Heart left ventricle (tissue), 16 donors: Measurements from ENCODE around the gene P2RX7. TPM values are rescaled to one million over a fixed set of nuclear protein-coding genes. Genes with fewer than 3 reads are reported as not detected.
A peak's percentile ranks its signal among the peaks of the same experiment; 100 is the strongest.

Source experiments
- ATAC-seq, 4 donors: fragments of 200-7000 bp; cut with Tn5 transposase; one replicate each; pipeline ENCODE4 v1.9.1; 2020 to 2022; ENCODE audit warnings: moderate library complexity in 4 of 4, mild to moderate bottlenecking in 3 of 4, moderate number of reproducible peaks in 1 of 4
- DNase-seq, 5 donors: peaks; one replicate each; pipeline ENCODE4 v3.0.0-alpha.2; 2020
- H3K27ac ChIP-seq, 12 donors: fragments of 200-600 bp; sonication (generic) in 4 of 12; one replicate each; pipeline versions ENCODE4 v1.5.0 to v1.8.0; 2016 to 2022; ENCODE audit warnings: mild to moderate bottlenecking in 2 of 12
- H3K27me3 ChIP-seq, 9 donors: fragments of 200-600 bp; sonication (generic) in 2 of 9; one replicate each; pipeline versions ENCODE4 v1.5.1 to v1.8.0; 2016 to 2022; ENCODE audit warnings: mild to moderate bottlenecking in 3 of 9
- H3K36me3 ChIP-seq, 9 donors: fragments of 200-600 bp; sonication (generic) in 2 of 9; one replicate each; pipeline versions ENCODE4 v1.5.0 to v1.8.0; 2018 to 2022; ENCODE audit warnings: mild to moderate bottlenecking in 2 of 9
- H3K4me1 ChIP-seq, 12 donors: fragments of 200-600 bp; sonication (generic) in 4 of 12; one replicate each; pipeline versions ENCODE4 v1.5.0 to v1.8.0; 2016 to 2022; ENCODE audit warnings: mild to moderate bottlenecking in 3 of 12
- H3K4me3 ChIP-seq, 12 donors: fragments of 200-600 bp; sonication (generic) in 4 of 12; one replicate each; pipeline versions ENCODE4 v1.5.0 to v1.8.0; 2017 to 2022; ENCODE audit warnings: mild to moderate bottlenecking in 9 of 12, moderate library complexity in 4 of 12
- H3K9me3 ChIP-seq, 12 donors: fragments of 200-600 bp; sonication (generic) in 4 of 12; one replicate each; pipeline versions ENCODE4 v1.5.0 to v1.8.0; 2016 to 2022; ENCODE audit warnings: mild to moderate bottlenecking in 1 of 12
- POLR2A ChIP-seq, 2 donors: fragments of 450-650 bp; IDR thresholded peaks; one replicate each; pipeline ENCODE4 v1.6.1; 2017; ENCODE audit warnings: antibody characterized with exemption in 2 of 2, mild to moderate bottlenecking in 2 of 2, moderate library complexity in 2 of 2
- WGBS, 4 donors: extraction: QIAGEN DNeasy Blood & Tissue Kit in 2 of 4; methylation state at CpG; one replicate each; pipeline versions ENCODE4 v1.1.5 to v1.1.7; 2013 to 2018; 5-methylcytosine and 5-hydroxymethylcytosine counted together
- intact Hi-C, 10 donors: fragments of 100-400 bp; cut with DNase I; formaldehyde crosslinking; loops; one replicate each; pipeline versions ENCODE4 v1.11.1 to v1.14.2; 2022
- polyA plus RNA-seq, 2 donors: library from polyadenylated mRNA; stranded (reverse); fragments of 200-250 nt; gene quantifications; one replicate each; pipeline ENCODE4 v1.2.3, GENCODE V29; 2013
- total RNA-seq, 9 donors: library from RNA; depleted of rRNA in 2 of 9; stranded (reverse); fragments of >200 nt in 2 of 9; fragmentation: NEBNext Ultra II Directional in 3 of 9; extraction: Animal tissue kit (Norgen Biotek cat#: 25700) in 3 of 9; gene quantifications; one replicate each; pipeline versions ENCODE4 v1.1.0 to v1.2.4, GENCODE V29; 2016 to 2023
- TF ChIP-seq, protein P1 (sequence below), 12 donors: fragments of 200-600 bp; sonication (generic) in 4 of 12; IDR thresholded peaks; one replicate each; pipeline versions ENCODE4 v1.5.0 to v1.8.0; 2018 to 2022; ENCODE audit warnings: antibody characterized with exemption in 12 of 12, mild to moderate bottlenecking in 5 of 12
- donor health status: ischemic (EF 13 %, LVEDD 7.1; RV severe dilation, severe dysfunction).
- donor health status: healthy with polysubstance abuse.
- donor health status: DM: no; HTN: yes; CAD: no.
- donor health status: DM: no; HTN: no; CAD: no.
- donor health status: ischemic (EF 25% LVEDD 6.9; RV normal size, moderate dysfunction).
- donor health status: ischemic (EF 25% LVEDD 5.7; RV mildly dilated, moderate dysfunction).
- donor health status: healthy.
- donor health status: DM: yes; HTN: yes; CAD: no.
- donor health status: ischemic (EF 35%, LVEDD 5.7; RV mildly dilated, moderate dysfunction).
- donor health status: nonischemic (EF 11% LVEDD 7.7; RV severe dilation, severe dysfunction).
- donor health status: DM: yes; HTN: yes; CAD: no.
- donor health status: PGD.
- donor health status: ischemic (EF 29% LVEDD 5.4; RV normal size, mild dysfunction).
- donor health status: nonischemic (EF 23%, LVEDD 6.1; RV moderate dilation, normal function).

P2RX7 gene
- total and polyA plus RNA-seq, 11 donors, result 0.39 to 12.0 (median 1.8) TPM

DNA sequence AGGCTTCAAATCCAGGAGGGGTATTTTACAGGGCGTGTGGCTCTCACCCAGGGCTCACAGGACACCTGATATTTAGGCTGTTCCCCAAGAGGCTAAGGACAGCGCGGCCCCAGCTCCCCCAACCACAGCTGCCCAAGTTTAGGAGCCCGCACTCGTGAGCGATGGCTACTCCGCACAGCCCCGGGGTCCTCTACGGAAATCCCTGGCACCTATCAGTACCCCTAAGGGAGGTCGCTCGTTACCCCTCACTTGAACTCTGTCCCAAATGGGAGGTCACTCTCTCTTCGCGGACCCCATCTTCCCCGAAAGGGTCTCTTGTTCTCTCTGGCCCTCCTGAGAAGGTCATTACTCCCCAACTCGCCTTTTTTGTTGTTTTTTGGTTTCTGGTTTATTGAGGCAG lies 76.5 kb downstream of the P2RX7 start:
- peak overlapping the region in 8 of 12 donors; percentile 64 to 95 (median 87) for H3K27ac ChIP-seq
- WGBS, 4 donors, result 85 to 91% (median 88%) methylated on average over 15 of the region's 15 CpGs
- DNase-seq, result peak in 1 of 5 donors; percentile 49
- peaks cover 0 to 45% (median 6%) of the 10 kb centered on the region in 12 donors for H3K4me1 ChIP-seq
- H3K27me3 ChIP-seq, result no peaks in the 10 kb centered on the region
- peak in 1 of 4 donors; percentile 5 for ATAC-seq
- no peak for TF ChIP-seq POLR2A (IDR thresholded peaks at IDR 0.05)
- TF ChIP-seq, protein P1, sequence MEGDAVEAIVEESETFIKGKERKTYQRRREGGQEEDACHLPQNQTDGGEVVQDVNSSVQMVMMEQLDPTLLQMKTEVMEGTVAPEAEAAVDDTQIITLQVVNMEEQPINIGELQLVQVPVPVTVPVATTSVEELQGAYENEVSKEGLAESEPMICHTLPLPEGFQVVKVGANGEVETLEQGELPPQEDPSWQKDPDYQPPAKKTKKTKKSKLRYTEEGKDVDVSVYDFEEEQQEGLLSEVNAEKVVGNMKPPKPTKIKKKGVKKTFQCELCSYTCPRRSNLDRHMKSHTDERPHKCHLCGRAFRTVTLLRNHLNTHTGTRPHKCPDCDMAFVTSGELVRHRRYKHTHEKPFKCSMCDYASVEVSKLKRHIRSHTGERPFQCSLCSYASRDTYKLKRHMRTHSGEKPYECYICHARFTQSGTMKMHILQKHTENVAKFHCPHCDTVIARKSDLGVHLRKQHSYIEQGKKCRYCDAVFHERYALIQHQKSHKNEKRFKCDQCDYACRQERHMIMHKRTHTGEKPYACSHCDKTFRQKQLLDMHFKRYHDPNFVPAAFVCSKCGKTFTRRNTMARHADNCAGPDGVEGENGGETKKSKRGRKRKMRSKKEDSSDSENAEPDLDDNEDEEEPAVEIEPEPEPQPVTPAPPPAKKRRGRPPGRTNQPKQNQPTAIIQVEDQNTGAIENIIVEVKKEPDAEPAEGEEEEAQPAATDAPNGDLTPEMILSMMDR (IDR thresholded peaks at IDR 0.05), result no peak
- no peaks in the 10 kb centered on the region for H3K36me3 ChIP-seq
- intact Hi-C loops, result loop anchor here in 2 of 10 donors (10.0 kb wide), 2 partner anchors 74 to 84 kb away; partner anchors contain the start of gene P2RX7 (in 1 of the 2)
- peak overlapping the region in 9 of 12 donors; percentile 61 to 97 (median 80) for H3K4me3 ChIP-seq
- no peaks in the 10 kb centered on the region for H3K9me3 ChIP-seq

DNA sequence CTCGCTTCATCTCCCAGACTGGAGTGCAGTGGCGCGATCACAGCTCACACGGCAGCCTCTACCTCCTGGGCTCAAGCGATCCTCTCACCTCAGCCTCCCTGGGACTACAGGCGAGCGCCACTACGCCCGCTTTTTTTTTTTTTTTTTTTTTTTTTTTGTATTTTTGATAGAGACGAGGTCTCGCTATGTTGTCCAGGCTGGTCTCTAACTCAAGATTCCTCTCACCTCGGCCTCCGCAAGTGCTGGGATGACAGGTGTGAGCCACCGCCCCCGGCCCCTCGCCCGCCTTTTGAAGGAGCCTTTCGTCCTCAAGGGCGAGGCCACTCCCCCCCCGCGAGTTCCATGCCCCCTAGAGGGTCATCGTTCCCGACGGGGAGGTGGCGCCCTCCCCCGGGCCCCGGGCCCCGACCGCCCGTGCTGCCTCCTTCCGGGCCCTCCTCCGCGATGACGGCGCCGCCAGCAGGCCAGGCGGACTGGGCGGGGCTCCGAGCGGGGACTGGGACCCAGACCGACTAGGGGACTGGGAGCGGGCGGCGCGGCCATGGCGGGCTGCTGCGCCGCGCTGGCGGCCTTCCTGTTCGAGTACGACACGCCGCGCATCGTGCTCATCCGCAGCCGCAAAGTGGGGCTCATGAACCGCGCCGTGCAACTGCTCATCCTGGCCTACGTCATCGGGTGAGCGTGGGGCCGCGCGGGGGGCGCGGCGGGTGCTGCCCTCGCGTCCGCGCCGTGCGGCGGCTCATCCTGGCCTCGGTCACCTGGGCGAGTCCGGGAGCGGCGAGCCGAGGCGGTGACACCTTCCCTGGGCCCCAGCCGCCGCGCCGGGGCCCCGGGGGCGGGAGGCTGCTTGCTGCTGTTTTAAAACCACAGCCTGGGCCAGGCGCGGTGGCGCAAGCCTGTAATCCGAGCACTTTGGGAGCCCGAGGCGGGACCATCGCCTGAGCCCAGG lies 77.2 kb downstream of the P2RX7 start, which contains the start of gene P2RX4:
Gene P2RX4 (plus strand): TSS at position 506 of the 949 bp plus-strand sequence. CDS start 36 bp downstream, at position 542.
- Histone ChIP-seq H3K4me3 (peak within 1 kb of the TSS; percentile 52 to 97 (median 76)), H3K27me3 (no peaks in the 10 kb centered on the region), H3K36me3 (no peaks in the 10 kb centered on the region), H3K9me3 (no peaks in the 10 kb centered on the region), H3K27ac (peak within 1 kb of the TSS; percentile 57 to 95 (median 84)), H3K4me1 (peaks cover 0 to 51% (median 9%) of the 10 kb centered on the region in 12 donors)
- peak; percentile 85 to 95 (median 89) for DNase-seq
- TF ChIP-seq, protein P1 (IDR thresholded peaks at IDR 0.05), result peak in 9 of 12 donors; percentile 12 to 51 (median 27)
- TF ChIP-seq POLR2A (IDR thresholded peaks at IDR 0.05), result peak in 1 of 2 donors; percentile 85
- ATAC-seq, result peak; percentile 74 to 94 (median 92)
- intact Hi-C loops, result loop anchor here in 3 of 10 donors (10.0 kb wide), 2 partner anchors 75 to 85 kb away; partner anchors contain the start of gene P2RX7 (in 1 of the 3)
- WGBS, 4 donors, result 8 to 27% (median 16%) methylated on average over 32 to 97 of the region's 97 CpGs

DNA sequence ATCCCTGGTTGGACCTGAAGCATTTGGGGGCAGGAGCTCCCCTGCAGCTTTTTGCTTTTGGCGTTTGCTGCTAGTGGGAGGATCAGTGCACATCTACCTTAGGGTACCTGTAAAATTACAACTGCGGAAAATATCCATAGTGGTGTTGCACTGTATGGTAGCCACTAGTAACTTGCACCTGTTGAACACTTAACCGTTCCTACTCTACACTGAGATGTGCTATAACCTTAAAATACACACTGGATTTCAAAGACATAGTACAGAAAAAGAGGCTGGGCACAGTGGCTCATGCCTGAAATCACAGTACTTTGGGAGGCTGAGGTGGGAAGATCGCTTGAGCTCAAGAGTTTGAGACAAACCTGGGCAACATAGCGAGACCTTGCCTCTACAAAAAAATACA lies 80.2 kb downstream of the P2RX7 start:
- DNase-seq (peak in 1 of 5 donors; percentile 3), ATAC-seq (no peak)
- TF ChIP-seq, protein P1 (IDR thresholded peaks at IDR 0.05), result no peak
- no peak for TF ChIP-seq POLR2A (IDR thresholded peaks at IDR 0.05)
- 94 to 98% (median 94%) methylated on average over 4 to 5 of the region's 5 CpGs for WGBS, 4 donors
- H3K36me3 ChIP-seq, result peaks cover 0 to 13% (median 11%) of the 10 kb centered on the region in 9 donors
- H3K27ac ChIP-seq, result no peak overlapping the region
- intact Hi-C loops, result loop anchor here in 1 of 10 donors (10.0 kb wide), 1 partner anchor 88 kb away; no protein-coding TSS in a partner anchor
- H3K27me3 ChIP-seq, result no peaks in the 10 kb centered on the region
- peaks cover 0 to 61% (median 11%) of the 10 kb centered on the region in 12 donors for H3K4me1 ChIP-seq
- H3K4me3 ChIP-seq, result no peak overlapping the region
- no peaks in the 10 kb centered on the region for H3K9me3 ChIP-seq
